Right atrium auricular region (tissue), 2 donors: ENCODE data around the gene CAMK2G. TPM values are rescaled to one million over a fixed set of nuclear protein-coding genes. Genes with fewer than 3 reads are reported as not detected.

ENCODE experiments used
- DNase-seq: peaks from one replicate; pipeline ENCODE4 v3.0.0-alpha.2; 2019; ENCODE audit warnings: low spot score
- H3K27ac ChIP-seq, 2 donors: fragments of 200-600 bp; sonication (generic); 1 replicate in 1 of 2; 2 replicates in 1 of 2; pipeline ENCODE4 v1.5.1; 2016 to 2019
- H3K27me3 ChIP-seq, 2 donors: fragments of 200-600 bp; sonication (generic); one replicate each; pipeline versions ENCODE4 v1.5.1 to v1.6.0; 2017 to 2019
- H3K36me3 ChIP-seq: fragments of 200-600 bp; sonication (generic); one replicate; pipeline ENCODE4 v1.5.1; 2016
- H3K4me1 ChIP-seq, 2 donors: fragments of 200-600 bp; sonication (generic); one replicate each; pipeline versions ENCODE4 v1.5.1 to v1.6.0; 2017 to 2019
- H3K4me3 ChIP-seq, 2 donors: fragments of 200-600 bp; sonication (generic); 1 replicate in 1 of 2; 2 replicates in 1 of 2; pipeline ENCODE4 v1.5.1; 2017 to 2019; ENCODE audit warnings: mild to moderate bottlenecking in 1 of 2, moderate library complexity in 1 of 2
- H3K9me3 ChIP-seq, 2 donors: fragments of 200-600 bp; sonication (generic); one replicate each; pipeline ENCODE4 v1.5.1; 2019
- CTCF ChIP-seq, 2 donors: fragments of 200-600 bp; sonication (generic); IDR thresholded peaks; one replicate each; pipeline ENCODE4 v1.5.1; 2019; ENCODE audit warnings: antibody characterized with exemption in 2 of 2
- total RNA-seq, 2 donors: library from RNA; depleted of rRNA; stranded (reverse); fragments of >200 nt; gene quantifications; one replicate each; pipeline ENCODE4 v1.1.0, GENCODE V29; 2016

The CAMK2G gene
- total RNA-seq, 2 donors from 2014 or later: 12.1 to 17.4 TPM

GRCh38 chr10:73906524-73907447 is 32.4 kb upstream of the CAMK2G start:
- no peak for TF ChIP-seq CTCF (IDR thresholded peaks at IDR 0.05)
- Histone ChIP-seq H3K27ac (peak overlapping the region; percentile 73 to 75), H3K27me3 (no peaks in the 10 kb centered on the region), H3K4me1 (peaks cover 0 to 54% of the 10 kb centered on the region in 2 donors), H3K4me3 (no peak overlapping the region), H3K36me3 (no peaks in the 10 kb centered on the region), H3K9me3 (no peaks in the 10 kb centered on the region)
- peak; percentile 86 for DNase-seq

GRCh38 chr10:73905256-73906020 is 31.1 kb upstream of the CAMK2G start:
- no peak overlapping the region for H3K4me3 ChIP-seq
- no peaks in the 10 kb centered on the region for H3K9me3 ChIP-seq
- H3K36me3 ChIP-seq: no peaks in the 10 kb centered on the region
- H3K27me3 ChIP-seq: no peaks in the 10 kb centered on the region
- TF ChIP-seq CTCF (IDR thresholded peaks at IDR 0.05): no peak
- peaks cover 0 to 45% of the 10 kb centered on the region in 2 donors for H3K4me1 ChIP-seq
- no peak for DNase-seq
- peak overlapping the region; percentile 73 to 75 for H3K27ac ChIP-seq

- peaks cover 0 to 16% of the 10 kb centered on the region in 2 donors for H3K4me1 ChIP-seq
- H3K4me3 ChIP-seq: no peak overlapping the region
These were observed 28.0 kb upstream of the CAMK2G start for GRCh38 chr10:73902351-73902750.

DNA sequence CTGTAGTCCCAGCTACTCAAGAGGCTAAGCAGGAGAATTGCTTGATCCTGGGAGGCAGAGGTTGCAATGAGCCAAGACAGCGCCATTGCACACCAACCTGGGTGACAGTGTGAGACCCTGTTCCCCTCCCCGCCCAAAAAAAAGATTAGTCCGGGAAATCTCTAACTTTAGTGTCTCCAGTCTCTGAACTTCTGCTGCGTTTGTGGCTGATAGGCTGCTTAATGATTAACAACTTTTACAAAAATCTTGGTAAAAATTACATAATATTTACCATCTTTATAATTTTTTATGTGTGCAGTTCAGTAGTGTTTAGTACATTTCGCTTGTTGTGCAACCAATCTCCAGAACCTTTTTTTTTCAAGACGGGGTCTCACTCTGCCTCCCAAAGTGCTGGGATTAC is 26.9 kb upstream of the CAMK2G start:
- H3K27me3 ChIP-seq: no peaks in the 10 kb centered on the region
- no peak overlapping the region for H3K27ac ChIP-seq
- no peaks in the 10 kb centered on the region for H3K36me3 ChIP-seq
- no peak for TF ChIP-seq CTCF (IDR thresholded peaks at IDR 0.05)
- H3K9me3 ChIP-seq: no peaks in the 10 kb centered on the region
- peaks cover 0 to 5% of the 10 kb centered on the region in 2 donors for H3K4me1 ChIP-seq
- no peak overlapping the region for H3K4me3 ChIP-seq
- DNase-seq: no peak

More at GRCh38 chr10:73902351-73902750, 28.0 kb upstream of the CAMK2G start:
- no peaks in the 10 kb centered on the region for H3K27me3 ChIP-seq
- no peak overlapping the region for H3K27ac ChIP-seq
- no peaks in the 10 kb centered on the region for H3K36me3 ChIP-seq
- H3K9me3 ChIP-seq: no peaks in the 10 kb centered on the region
- no peak for TF ChIP-seq CTCF (IDR thresholded peaks at IDR 0.05)
- no peak for DNase-seq

GRCh38 chr10:73900064-73900463 is 25.7 kb upstream of the CAMK2G start:
- Histone ChIP-seq H3K27me3 (no peaks in the 10 kb centered on the region), H3K9me3 (no peaks in the 10 kb centered on the region), H3K4me1 (no peaks in the 10 kb centered on the region), H3K4me3 (no peak overlapping the region), H3K27ac (no peak overlapping the region), H3K36me3 (no peaks in the 10 kb centered on the region)
- no peak for DNase-seq
- no peak for TF ChIP-seq CTCF (IDR thresholded peaks at IDR 0.05)
